Omental fat pad (tissue), 4 donors: ENCODE measurements around the gene GLIPR1. TPM values are rescaled to one million over a fixed set of nuclear protein-coding genes. Genes with fewer than 3 reads are reported as not detected.
"Not testable (repeated sequence)": the region's sequence is repeated elsewhere in the genome, so short reads cannot be mapped to it uniquely, and the experiment has no call there.

Experiments used
- ATAC-seq: fragments of 150-250 bp; one replicate; pipeline ENCODE4 v1.9.1; 2016; ENCODE audit warnings: mild to moderate bottlenecking, moderate library complexity; ENCODE audit not compliant: low FRiP score
- DNase-seq: peaks from one replicate; pipeline ENCODE4 v3.0.0-alpha.2; 2019; ENCODE audit warnings: low spot score
- CTCF ChIP-seq, 3 donors: fragments of 450-650 bp; IDR thresholded peaks; one replicate each; pipeline ENCODE4 v1.5.1; 2016 to 2017; ENCODE audit warnings: antibody characterized with exemption in 3 of 3, mild to moderate bottlenecking in 3 of 3, moderate library complexity in 2 of 3
- total RNA-seq, 4 donors: library from RNA; depleted of rRNA; stranded (reverse); fragments of >200 nt; gene quantifications; one replicate each; pipeline ENCODE4 v1.1.0, GENCODE V29; 2016

Gene GLIPR1
- total RNA-seq, 4 donors from 2014 or later = 25.0 to 39.3 (median 32.8) TPM

DNA sequence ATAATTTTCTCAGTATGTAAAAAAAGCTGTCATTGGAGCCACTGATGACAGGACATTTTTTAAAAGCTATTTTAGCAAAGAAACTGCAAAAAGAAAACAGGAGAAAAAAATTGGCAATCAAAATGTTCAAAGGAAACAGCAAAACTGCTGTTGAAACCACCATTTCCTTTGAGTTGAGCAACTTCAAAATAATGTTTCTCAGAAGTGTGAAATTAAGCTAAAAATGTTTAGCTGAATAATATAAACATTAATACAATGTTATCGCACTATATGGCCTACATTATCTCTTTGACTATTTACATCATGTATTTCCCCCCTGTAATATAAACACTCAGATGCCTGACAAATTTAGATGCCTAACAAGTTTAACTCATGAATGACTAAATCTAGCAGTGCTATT lies 23.4 kb upstream of the GLIPR1 start:
- no peak for DNase-seq
- TF ChIP-seq CTCF (IDR thresholded peaks at IDR 0.05) = no peak

GRCh38 chr12:75457866-75458265 lies 22.7 kb upstream of the GLIPR1 start:
- not testable (repeated sequence) for ATAC-seq, DNase-seq

More for the DNA sequence above, 23.4 kb upstream of the GLIPR1 start:
- no peak for ATAC-seq

DNA sequence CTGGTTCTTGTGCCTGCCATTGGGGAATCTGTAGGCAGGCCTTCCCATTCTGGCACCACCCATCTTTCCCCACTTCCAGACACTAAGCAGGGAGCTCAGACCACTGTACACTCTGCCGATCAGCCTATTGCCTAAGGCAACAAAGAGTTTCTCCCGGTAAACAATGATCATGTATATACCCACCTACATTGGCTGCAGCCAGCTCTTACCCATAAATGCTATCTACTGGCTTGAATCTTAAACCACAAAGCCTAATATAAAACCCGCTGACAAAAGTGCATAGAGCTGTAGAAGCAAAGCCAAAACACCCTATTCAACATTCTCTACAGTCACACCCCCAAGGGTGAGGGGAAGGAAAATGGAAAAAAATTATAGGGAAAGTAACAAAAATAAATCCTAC lies 20.8 kb upstream of the GLIPR1 start:
- TF ChIP-seq CTCF (IDR thresholded peaks at IDR 0.05) = no peak
- ATAC-seq (no peak), DNase-seq (no peak)

DNA sequence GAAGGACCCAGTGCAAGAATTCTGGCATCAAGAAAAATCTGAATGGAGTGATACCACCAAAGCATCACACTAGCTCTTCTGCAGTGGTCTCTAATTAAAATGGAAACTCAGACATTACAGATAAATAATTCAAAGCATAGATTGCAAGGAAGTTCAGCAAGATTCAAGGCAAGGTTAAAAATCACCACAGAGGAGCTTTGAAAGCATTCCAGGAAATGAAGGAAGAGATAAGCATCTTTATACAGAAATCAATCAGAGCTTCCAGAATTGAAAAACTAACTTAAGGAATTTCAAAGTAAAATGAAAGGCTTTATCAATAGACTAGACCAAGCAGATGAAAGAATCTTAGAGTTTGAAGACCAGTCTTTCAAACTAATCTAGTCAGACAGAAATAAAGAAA lies 20.4 kb upstream of the GLIPR1 start:
- TF ChIP-seq CTCF (IDR thresholded peaks at IDR 0.05) = no peak
- no peak for ATAC-seq
- no peak for DNase-seq

- no peak for TF ChIP-seq CTCF (IDR thresholded peaks at IDR 0.05)
- ATAC-seq (no peak), DNase-seq (no peak)
Measured at GRCh38 chr12:75471902-75472890, 8.4 kb upstream of the GLIPR1 start.

DNA sequence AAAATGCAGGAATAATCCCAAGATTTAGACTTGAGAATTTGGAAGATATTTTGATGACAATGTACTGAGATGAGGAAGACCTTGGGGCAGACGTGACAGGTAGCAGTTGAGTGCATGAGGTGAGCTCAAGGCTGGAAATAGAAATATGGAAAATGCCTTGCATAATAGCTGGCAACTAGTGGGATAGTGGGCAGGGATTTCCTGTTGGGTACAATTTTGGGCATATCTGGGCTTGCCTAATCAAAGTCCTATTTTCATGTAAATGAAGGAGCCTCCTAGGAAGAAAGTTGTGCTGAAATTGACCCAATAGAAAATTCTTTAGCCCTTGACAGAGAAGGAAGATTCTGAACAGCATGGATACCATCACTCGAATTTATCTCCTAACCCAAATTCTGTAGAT lies 6.4 kb upstream of the GLIPR1 start:
- no peak for DNase-seq
- TF ChIP-seq CTCF (IDR thresholded peaks at IDR 0.05) = no peak
- ATAC-seq = no peak

DNA sequence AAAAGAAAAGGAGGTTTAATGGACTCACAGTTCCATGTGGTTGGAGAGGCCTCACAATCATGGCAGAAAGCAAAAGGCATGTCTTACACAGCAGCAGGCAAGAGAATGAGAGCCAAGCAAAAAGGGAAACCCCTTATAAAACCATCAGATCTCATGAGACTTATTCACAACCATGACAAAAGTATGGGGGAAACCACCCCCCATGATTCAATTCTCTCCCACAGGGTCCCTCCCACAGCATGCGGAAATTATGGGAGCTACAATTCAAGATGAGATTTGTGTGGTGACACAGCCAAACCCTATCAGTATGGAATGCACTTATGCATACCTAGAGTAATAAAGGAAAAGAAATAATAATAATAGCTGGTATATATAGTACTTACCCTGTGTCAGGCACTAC lies 4.5 kb upstream of the GLIPR1 start:
- ATAC-seq = no peak
- no peak for TF ChIP-seq CTCF (IDR thresholded peaks at IDR 0.05)
- DNase-seq = no peak
